ENCODE results near the gene LGALS16.

DNA sequence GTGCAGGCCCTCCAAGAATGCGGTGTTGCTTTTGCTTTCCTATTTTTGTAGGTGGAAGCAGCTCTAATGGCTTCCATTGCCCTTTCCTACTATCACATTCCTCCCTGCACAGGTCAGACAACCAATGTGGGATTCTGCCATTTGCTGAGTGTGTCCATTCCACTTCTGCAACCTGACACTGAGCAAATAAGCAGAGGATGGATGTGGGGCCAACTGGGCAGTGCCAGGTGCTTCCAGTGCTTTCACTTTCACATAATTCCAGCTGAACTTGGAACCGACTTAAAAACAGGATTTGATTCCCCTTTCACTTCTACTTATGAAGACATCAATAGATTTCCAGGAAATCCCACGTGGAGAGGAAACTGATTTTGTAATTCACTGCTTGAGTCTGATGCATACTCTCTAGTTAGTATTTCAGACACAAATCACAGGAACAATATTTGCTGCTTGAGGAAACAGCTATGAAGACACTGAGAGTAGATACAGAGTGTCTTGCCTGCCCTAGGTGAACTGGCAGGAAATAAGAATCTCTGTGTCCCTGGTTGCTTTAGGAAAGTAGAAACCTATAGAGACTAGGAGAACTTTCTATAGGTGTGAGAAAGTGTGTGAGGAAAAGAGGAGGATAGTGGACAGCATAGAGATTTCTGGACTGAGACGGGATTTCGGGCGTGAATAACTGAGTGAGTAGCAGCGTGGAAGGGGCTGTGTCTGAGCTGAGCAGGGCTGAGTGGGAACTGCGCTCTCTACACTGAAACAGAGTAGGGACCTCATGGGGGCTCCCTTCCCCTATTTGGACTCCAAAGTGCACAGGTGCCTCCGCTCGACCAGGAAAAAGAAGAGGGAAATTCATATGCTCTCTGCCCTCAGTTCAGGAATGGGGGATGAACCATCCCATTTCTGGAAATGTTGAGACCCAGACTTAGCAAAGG is 22.5 kb downstream of the LGALS16 start:
- no peak for TF ChIP-seq CTCF (IDR thresholded peaks at IDR 0.05; ENCODE audit: insufficient read depth, low read length)
- TF ChIP-seq, protein P1, sequence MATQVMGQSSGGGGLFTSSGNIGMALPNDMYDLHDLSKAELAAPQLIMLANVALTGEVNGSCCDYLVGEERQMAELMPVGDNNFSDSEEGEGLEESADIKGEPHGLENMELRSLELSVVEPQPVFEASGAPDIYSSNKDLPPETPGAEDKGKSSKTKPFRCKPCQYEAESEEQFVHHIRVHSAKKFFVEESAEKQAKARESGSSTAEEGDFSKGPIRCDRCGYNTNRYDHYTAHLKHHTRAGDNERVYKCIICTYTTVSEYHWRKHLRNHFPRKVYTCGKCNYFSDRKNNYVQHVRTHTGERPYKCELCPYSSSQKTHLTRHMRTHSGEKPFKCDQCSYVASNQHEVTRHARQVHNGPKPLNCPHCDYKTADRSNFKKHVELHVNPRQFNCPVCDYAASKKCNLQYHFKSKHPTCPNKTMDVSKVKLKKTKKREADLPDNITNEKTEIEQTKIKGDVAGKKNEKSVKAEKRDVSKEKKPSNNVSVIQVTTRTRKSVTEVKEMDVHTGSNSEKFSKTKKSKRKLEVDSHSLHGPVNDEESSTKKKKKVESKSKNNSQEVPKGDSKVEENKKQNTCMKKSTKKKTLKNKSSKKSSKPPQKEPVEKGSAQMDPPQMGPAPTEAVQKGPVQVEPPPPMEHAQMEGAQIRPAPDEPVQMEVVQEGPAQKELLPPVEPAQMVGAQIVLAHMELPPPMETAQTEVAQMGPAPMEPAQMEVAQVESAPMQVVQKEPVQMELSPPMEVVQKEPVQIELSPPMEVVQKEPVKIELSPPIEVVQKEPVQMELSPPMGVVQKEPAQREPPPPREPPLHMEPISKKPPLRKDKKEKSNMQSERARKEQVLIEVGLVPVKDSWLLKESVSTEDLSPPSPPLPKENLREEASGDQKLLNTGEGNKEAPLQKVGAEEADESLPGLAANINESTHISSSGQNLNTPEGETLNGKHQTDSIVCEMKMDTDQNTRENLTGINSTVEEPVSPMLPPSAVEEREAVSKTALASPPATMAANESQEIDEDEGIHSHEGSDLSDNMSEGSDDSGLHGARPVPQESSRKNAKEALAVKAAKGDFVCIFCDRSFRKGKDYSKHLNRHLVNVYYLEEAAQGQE (IDR thresholded peaks at IDR 0.05; ENCODE audit: insufficient replicate concordance, low read depth), result no peak
- TF ChIP-seq GABPA (IDR thresholded peaks at IDR 0.05; ENCODE audit: low read depth), result no peak
- no peak for TF ChIP-seq POLR2AphosphoS5 (IDR thresholded peaks at IDR 0.05; ENCODE audit: low read depth)

Data from HL-60 (cell line).